IPS-15b (cell line): Measurements from ENCODE around the gene AADACL3.
"Not testable (repeated sequence)": the region's sequence is repeated elsewhere in the genome, so short reads cannot be mapped to it uniquely, and the experiment has no call there.

ENCODE experiments used
- H3K27me3 ChIP-seq: one replicate; pipeline ENCODE4 v1.6.1; 2013; ENCODE audit warnings: low read length; ENCODE audit not compliant: control insufficient read depth, insufficient read depth
- H3K36me3 ChIP-seq: one replicate; pipeline ENCODE4 v1.6.1; 2013; ENCODE audit warnings: low read length; ENCODE audit not compliant: control insufficient read depth, insufficient read depth
- H3K4me1 ChIP-seq: one replicate; pipeline ENCODE4 v1.6.1; 2013; ENCODE audit warnings: mild to moderate bottlenecking, low read length; ENCODE audit not compliant: control insufficient read depth, insufficient read depth
- H3K4me3 ChIP-seq: one replicate; pipeline ENCODE4 v1.5.1; 2013; ENCODE audit warnings: low read depth, low read length
- H3K9ac ChIP-seq: one replicate; pipeline ENCODE4 v1.6.1; 2013; ENCODE audit warnings: low read depth, mild to moderate bottlenecking, low read length
- H3K9me3 ChIP-seq: one replicate; pipeline ENCODE4 v1.6.1; 2013; ENCODE audit warnings: mild to moderate bottlenecking, low read length; ENCODE audit not compliant: control insufficient read depth, insufficient read depth

AADACL3 gene

GRCh38 chr1:12715896-12716437, at the start of gene AADACL3:
Gene AADACL3, plus strand, starts transcription at chr1:12716110. Its CDS starts 67 bp downstream, at chr1:12716177.
- Histone ChIP-seq H3K36me3 (no peaks in the 10 kb centered on the region), H3K4me1 (peaks cover 39% of the 10 kb centered on the region), H3K9ac (peak within 1 kb of the TSS; percentile 66), H3K9me3 (no peaks in the 10 kb centered on the region), H3K4me3 (peak within 1 kb of the TSS; percentile 46), H3K27me3 (no peaks in the 10 kb centered on the region)

DNA sequence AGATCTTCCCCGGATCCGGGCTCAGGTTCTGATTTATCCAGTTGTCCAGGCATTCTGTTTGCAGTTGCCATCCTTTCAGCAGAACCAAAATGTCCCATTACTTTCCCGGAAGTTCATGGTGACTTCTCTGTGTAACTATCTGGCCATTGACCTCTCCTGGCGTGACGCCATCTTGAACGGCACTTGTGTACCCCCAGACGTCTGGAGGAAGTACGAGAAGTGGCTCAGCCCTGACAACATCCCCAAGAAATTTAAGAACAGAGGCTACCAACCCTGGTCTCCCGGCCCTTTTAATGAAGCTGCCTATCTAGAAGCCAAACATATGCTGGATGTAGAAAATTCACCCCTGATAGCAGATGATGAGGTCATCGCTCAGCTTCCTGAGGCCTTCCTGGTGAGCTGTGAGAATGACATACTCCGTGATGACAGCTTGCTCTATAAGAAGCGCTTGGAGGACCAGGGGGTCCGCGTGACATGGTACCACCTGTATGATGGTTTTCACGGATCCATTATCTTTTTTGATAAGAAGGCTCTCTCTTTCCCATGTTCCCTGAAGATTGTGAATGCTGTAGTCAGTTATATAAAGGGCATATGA, 49.7 kb upstream of the AADACL3 start:
- Histone ChIP-seq H3K4me3 (no peak overlapping the region), H3K36me3 (no peaks in the 10 kb centered on the region), H3K27me3 (no peaks in the 10 kb centered on the region), H3K9ac (no peak overlapping the region), H3K4me1 (peaks cover 4% of the 10 kb centered on the region), H3K9me3 (peaks cover 10% of the 10 kb centered on the region)

DNA sequence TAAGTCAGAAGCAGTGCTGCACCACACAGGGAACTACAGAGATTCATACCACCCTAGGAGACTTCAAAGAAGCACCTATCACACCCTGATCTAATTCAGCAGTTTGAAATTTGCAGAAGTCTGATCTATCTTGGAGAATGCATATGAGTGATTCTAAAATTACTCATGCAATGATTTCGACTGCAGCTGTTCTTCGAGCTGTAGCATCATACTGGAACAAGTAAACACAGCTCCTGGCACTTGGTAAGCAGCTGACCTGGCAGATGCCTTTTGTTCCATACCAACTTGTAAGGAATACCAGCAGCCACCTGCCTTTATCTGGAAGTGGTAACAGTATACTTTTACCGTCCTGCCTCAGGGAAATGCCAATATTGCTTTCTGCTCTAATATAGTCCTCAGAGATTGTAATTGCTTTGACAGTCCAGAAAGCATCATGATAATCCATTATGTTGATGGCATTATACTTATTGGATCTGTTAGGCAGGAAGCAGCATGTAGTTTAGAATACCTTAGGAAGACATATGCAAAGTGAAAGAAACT, 46.3 kb upstream of the AADACL3 start:
- H3K4me1 ChIP-seq = no peaks in the 10 kb centered on the region
- H3K27me3 ChIP-seq = no peaks in the 10 kb centered on the region
- H3K9ac ChIP-seq = no peak overlapping the region
- H3K9me3 ChIP-seq = peaks cover 10% of the 10 kb centered on the region
- no peak overlapping the region for H3K4me3 ChIP-seq
- H3K36me3 ChIP-seq = no peaks in the 10 kb centered on the region

GRCh38 chr1:12674358-12674757, 41.6 kb upstream of the AADACL3 start:
- no peaks in the 10 kb centered on the region for H3K9me3 ChIP-seq
- H3K4me1 ChIP-seq = no peaks in the 10 kb centered on the region
- H3K27me3 ChIP-seq = no peaks in the 10 kb centered on the region
- H3K9ac ChIP-seq = no peak overlapping the region
- H3K36me3 ChIP-seq = no peaks in the 10 kb centered on the region
- H3K4me3 ChIP-seq = no peak overlapping the region

DNA sequence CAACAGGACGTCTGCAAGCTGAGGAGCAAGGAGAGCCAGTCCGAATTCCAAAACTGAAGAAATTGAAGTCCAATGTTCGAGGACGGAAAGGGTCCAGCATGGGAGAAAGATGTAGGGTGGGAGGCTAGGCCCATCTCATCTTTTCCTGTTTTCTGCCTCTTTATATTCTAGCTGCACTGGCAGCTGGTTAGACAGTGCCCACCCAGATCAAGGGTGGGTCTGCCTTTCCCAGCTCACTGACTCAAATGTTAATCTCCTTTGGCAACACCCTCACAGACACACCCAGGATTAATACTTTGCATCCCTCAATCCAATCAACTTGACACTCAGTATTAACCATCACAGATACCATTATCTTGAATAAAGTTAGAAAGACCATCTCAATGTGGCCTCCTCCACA, 39.8 kb upstream of the AADACL3 start:
- not testable (repeated sequence) for H3K9ac ChIP-seq, H3K4me3 ChIP-seq, H3K36me3 ChIP-seq, H3K27me3 ChIP-seq, H3K9me3 ChIP-seq, H3K4me1 ChIP-seq

DNA sequence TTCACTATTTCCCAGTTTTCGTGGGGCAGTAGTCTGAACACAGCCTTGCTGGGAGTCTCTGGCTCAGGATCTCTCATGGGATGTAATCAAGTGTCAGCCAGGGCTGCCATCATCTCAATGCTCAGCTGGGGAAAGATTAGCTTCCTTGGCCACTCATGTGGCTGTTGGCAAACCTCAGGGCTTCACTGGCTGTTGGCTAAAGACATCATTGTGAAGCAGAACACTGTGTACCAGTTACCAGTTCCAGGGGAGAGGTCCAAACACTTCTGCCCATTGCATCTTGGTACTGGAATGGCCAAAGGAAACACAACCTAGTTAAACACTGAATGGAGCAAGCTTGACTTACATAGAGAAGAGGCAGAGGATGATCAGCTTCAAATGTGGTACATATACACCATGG, 38.3 kb upstream of the AADACL3 start:
- H3K4me3 ChIP-seq = no peak overlapping the region
- H3K4me1 ChIP-seq = no peaks in the 10 kb centered on the region
- H3K9ac ChIP-seq = no peak overlapping the region
- H3K36me3 ChIP-seq = no peaks in the 10 kb centered on the region
- H3K27me3 ChIP-seq = no peaks in the 10 kb centered on the region
- H3K9me3 ChIP-seq = no peaks in the 10 kb centered on the region

DNA sequence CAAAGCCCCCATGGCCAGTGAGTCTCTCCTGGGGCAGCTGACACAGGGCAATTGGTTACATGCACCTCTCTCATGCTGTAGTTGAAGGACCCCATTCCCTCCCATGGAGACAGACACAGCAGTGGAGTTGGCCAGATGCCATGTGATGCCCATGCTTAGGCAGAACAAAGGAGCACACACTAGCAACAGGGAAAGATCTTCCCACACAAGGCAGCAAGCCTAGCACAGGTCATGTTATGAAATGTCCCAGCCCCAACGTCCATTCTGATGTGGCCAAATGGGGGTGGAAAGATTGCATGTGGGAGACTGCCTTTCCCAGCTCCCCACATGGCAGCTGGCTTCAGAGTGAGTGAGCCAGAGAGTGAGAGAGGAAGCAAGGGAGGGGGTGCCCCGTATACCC, 37.6 kb upstream of the AADACL3 start:
- Histone ChIP-seq H3K4me3 (no peak overlapping the region), H3K9me3 (no peaks in the 10 kb centered on the region), H3K9ac (no peak overlapping the region), H3K27me3 (no peaks in the 10 kb centered on the region), H3K36me3 (no peaks in the 10 kb centered on the region), H3K4me1 (no peaks in the 10 kb centered on the region)

DNA sequence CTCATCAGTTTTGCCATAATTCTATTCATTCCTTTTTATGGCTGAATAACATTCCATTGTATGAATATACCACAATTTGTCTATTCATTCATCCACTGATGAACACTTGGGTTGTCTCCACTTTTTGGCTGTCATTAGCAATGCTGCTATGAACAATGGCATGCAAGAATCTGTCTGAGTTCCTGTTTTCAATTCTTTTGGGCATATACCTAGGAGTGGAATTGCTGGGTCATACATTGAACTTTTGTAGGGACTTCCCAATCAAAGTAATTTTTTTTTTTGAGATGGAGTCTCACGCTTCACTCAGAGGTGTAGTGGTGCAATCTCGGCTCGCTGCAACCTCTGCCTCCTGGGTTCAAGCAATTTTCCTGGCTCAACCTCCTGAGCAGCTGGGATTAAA, 37.1 kb upstream of the AADACL3 start:
- Histone ChIP-seq H3K27me3 (no peaks in the 10 kb centered on the region), H3K9me3 (no peaks in the 10 kb centered on the region), H3K36me3 (no peaks in the 10 kb centered on the region), H3K9ac (no peak overlapping the region), H3K4me3 (no peak overlapping the region), H3K4me1 (no peaks in the 10 kb centered on the region)

GRCh38 chr1:12690156-12690555, 25.8 kb upstream of the AADACL3 start:
- no peak overlapping the region for H3K9ac ChIP-seq
- H3K4me1 ChIP-seq = no peaks in the 10 kb centered on the region
- no peaks in the 10 kb centered on the region for H3K36me3 ChIP-seq
- H3K9me3 ChIP-seq = no peaks in the 10 kb centered on the region
- no peak overlapping the region for H3K4me3 ChIP-seq
- no peaks in the 10 kb centered on the region for H3K27me3 ChIP-seq

DNA sequence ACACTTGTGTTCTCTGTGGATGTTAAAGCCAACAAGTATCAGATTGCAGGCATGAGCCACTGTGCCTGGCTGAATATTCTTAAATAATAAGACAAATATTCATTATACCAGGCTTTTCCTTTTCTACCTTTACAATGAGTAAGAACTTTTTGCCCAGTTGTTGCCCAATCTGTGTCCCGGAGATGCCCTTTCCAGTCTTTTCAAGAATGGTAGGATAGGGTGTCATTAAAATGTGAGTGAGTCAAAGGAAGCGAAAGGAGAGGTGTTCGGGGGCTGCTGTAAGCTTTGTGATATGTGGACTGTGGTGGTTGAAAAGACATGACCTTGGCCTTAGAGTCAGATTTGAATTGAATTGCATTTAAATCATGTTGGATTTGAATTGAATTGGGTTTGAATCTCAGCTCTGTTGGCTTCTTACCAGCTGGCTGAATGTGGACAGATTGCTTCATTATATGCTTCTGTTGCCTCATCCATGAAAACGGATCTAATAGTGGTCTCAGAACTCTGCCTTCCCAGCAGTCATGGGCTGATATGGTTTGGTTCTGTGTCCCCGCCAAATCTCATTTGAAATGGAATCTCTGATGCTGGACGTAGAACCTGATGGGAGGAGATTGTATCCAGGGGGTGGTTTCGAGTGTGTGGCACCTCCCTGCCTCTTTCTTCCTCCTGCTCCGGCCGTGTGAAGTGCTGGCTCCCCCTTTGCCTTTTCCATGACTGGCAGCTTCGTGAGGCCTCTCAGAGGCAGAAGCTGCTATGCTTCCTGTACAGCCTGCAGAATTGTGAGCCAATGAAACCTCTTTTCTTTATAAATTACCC, 22.7 kb upstream of the AADACL3 start:
- Histone ChIP-seq H3K9ac (no peak overlapping the region), H3K27me3 (no peaks in the 10 kb centered on the region), H3K4me1 (no peaks in the 10 kb centered on the region), H3K36me3 (no peaks in the 10 kb centered on the region), H3K9me3 (no peaks in the 10 kb centered on the region), H3K4me3 (no peak overlapping the region)

- H3K27me3 ChIP-seq = no peaks in the 10 kb centered on the region
- no peak overlapping the region for H3K4me3 ChIP-seq
- no peaks in the 10 kb centered on the region for H3K36me3 ChIP-seq
- H3K9ac ChIP-seq = no peak overlapping the region
- H3K9me3 ChIP-seq = no peaks in the 10 kb centered on the region
- no peaks in the 10 kb centered on the region for H3K4me1 ChIP-seq
Observed at GRCh38 chr1:12696658-12697057, 19.3 kb upstream of the AADACL3 start.

GRCh38 chr1:12697397-12697796, 18.5 kb upstream of the AADACL3 start:
- no peaks in the 10 kb centered on the region for H3K4me1 ChIP-seq
- H3K4me3 ChIP-seq = no peak overlapping the region
- no peak overlapping the region for H3K9ac ChIP-seq
- no peaks in the 10 kb centered on the region for H3K27me3 ChIP-seq
- H3K36me3 ChIP-seq = no peaks in the 10 kb centered on the region
- no peaks in the 10 kb centered on the region for H3K9me3 ChIP-seq
